ENCODE results near the gene TDRD12.

The TDRD12 gene

DNA sequence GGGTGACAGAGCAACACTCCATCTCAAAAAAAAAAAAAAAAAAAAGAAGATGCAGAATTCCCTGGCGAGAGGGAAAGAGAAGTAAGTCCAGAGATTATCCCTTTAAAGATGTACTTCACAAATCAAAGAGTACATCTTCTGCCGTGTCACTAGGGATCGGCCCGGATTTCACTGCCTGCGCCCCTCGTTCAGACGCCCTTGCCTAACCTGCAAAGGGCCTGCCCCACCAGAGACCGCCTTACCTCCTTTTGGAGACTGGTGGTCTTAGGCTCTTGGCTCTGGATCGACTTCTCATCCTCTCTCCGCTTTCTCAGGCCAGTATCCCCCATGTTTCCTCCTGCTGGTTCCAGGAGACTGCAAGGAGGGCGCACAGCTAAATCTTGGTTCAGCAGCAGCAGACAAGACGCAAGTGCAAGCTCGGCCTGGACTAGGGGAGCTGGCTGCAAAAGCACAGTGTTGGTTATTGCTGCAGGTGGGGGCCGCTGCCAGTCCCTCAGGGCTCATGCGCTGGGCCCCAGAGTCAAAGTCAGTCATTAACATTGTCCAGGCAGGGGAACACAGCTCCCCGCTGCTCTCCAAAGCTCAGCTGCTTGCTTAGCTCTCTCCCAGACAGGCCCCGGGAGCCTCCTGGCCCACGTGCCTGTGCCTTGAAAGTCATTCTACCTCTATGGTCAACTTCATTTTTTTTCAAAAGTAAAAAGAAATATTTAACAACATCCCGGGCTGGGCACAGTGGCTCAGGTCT, 148.8 kb downstream of the TDRD12 start:
- DNase-seq (ENCODE audit: low read depth), result no peak

DNA sequence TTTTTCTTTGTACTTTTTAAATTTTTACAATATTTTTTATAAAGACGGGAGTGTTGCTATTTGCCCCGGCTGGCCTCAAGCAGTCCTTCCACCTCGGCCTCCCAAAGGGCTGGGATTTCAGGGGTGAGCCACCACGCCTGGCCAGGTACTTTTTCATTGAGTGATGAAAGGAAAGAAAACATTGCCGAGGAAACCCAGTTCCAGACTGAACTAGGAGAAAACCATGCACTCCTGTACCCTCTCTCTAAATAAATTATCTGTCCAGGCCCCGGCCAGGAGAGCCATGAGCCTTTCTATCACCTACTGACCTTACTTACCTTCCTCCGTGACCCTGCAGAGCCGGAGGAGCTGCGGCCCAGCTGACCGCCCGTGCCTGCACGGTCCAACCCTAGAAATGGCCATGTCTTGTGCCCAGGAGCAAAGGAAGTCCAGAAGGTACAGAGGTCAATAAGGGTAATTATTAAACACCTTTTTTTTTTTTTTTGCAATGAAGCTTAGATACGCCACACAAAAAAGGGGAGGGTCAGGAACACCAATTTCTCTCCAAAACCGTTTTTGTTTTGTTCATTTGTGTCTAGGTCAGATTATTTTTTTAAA, 149.9 kb downstream of the TDRD12 start, which contains the start of gene SLC7A9:
TSS of gene SLC7A9 (minus strand) at position 399 of the 597 bp plus-strand sequence. CDS start 1,233 bp downstream, outside the sequence.
- no peak for DNase-seq (ENCODE audit: low read depth)

- no peak for DNase-seq (ENCODE audit: low read depth)
These were observed 150.5 kb downstream of the TDRD12 start for GRCh38 chr19:32869966-32870573.

- no peak for DNase-seq (ENCODE audit: low read depth)
These were observed 151.4 kb downstream of the TDRD12 start for GRCh38 chr19:32870981-32871451.

GRCh38 chr19:32872391-32872790, 152.8 kb downstream of the TDRD12 start:
- DNase-seq (ENCODE audit: low read depth), result no peak

- no peak for DNase-seq (ENCODE audit: low read depth)
These were observed 153.8 kb downstream of the TDRD12 start for GRCh38 chr19:32873247-32873959.

GRCh38 chr19:32874605-32875004, 155.0 kb downstream of the TDRD12 start:
- no peak for DNase-seq (ENCODE audit: low read depth)

DNA sequence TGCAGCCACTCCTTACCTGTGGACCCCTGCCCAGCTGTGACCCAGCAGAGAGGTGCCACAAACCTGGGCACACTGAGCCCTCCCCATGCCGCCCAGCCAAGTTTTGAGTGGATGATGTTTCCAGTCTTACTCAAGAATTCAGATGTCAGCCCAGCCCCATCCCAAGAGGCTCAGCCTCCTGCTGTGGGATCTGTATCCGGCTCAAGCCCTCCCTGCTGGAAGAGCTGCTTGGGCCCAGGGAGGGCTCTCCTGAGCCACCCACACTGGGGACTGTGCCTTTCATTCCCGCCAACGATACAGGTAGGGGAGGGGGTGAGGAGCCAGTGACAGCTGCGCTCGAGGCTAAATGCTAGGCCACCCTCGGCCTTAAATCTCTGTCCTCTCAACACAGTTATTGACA, 155.9 kb downstream of the TDRD12 start:
- DNase-seq (ENCODE audit: low read depth), result no peak

- no peak for DNase-seq (ENCODE audit: low read depth)
These were observed 156.8 kb downstream of the TDRD12 start for GRCh38 chr19:32876236-32876918.

GRCh38 chr19:32876919-32877285, 157.3 kb downstream of the TDRD12 start:
- DNase-seq (ENCODE audit: low read depth), result peak; percentile 29

Measured in GM04503 (cell line).